NCI-H187 (cell line): ENCODE results near the gene SCFD1.

Source experiments
- DNase-seq, 2 experiments: peaks; one replicate each; lab custom pipeline; 2025; lab: John Stamatoyannopoulos, UW

The SCFD1 gene

GRCh38 chr14:30756594-30756993 lies 134.5 kb downstream of the SCFD1 start:
- DNase-seq = no peak

- no peak for DNase-seq
Observed at GRCh38 chr14:30757082-30757481, 135.0 kb downstream of the SCFD1 start.

GRCh38 chr14:30759172-30760125 lies 137.3 kb downstream of the SCFD1 start:
- no peak for DNase-seq

- no peak for DNase-seq
Observed at GRCh38 chr14:30763891-30764290, 141.8 kb downstream of the SCFD1 start.

- no peak for DNase-seq
Observed at GRCh38 chr14:30767624-30768023, 145.5 kb downstream of the SCFD1 start.

- no peak for DNase-seq
Observed at GRCh38 chr14:30768791-30769190, 146.7 kb downstream of the SCFD1 start.

- no peak for DNase-seq
Observed at GRCh38 chr14:30770376-30770775, 148.3 kb downstream of the SCFD1 start.

GRCh38 chr14:30771595-30771994 lies 149.5 kb downstream of the SCFD1 start:
- DNase-seq = no peak

- no peak for DNase-seq
Observed at GRCh38 chr14:30779210-30779609, 157.1 kb downstream of the SCFD1 start.
